K562 (cell line): ENCODE data around the gene EMID1. TPM values are rescaled to one million over a fixed set of nuclear protein-coding genes. Genes with fewer than 3 reads are reported as not detected.

Experiments
- ADNP ChIP-seq: fragments of 200-800 bp; sonication (Bioruptor generic); IDR thresholded peaks from 2 replicates; pipeline ENCODE4 v1.6.1; 2016; ENCODE audit warnings: missing genetic modification characterization, missing compliant biosample characterization
- ARID4B ChIP-seq: sonication (generic); formaldehyde crosslinking; IDR thresholded peaks from 2 replicates; pipeline ENCODE4 v1.8.0; 2022; ENCODE audit warnings: mild to moderate bottlenecking, missing genetic modification reagents
- BCL6 ChIP-seq: fragments of 250-450 bp; sonication (Bioruptor Pico); IDR thresholded peaks from 2 replicates; pipeline ENCODE4 v1.4.0; 2020
- E2F4 ChIP-seq: sonication (generic); formaldehyde crosslinking; IDR thresholded peaks from 2 replicates; pipeline ENCODE4 v1.8.0; 2022; ENCODE audit warnings: mild to moderate bottlenecking, low read depth, missing genetic modification reagents
- FOXO4 ChIP-seq: fragments of 450-650 bp; formaldehyde crosslinking; IDR thresholded peaks from 2 replicates; pipeline ENCODE4 v1.4.0; 2020; ENCODE audit warnings: mild to moderate bottlenecking, moderate library complexity
- MYC ChIP-seq, 2 experiments: fragments of 250-450 bp in 1 of 2; sonication (Bioruptor Pico) in 1 of 2; IDR thresholded peaks; 2 replicates each; pipeline versions ENCODE4 v1.5.1 to v1.6.1; 2012 to 2021; ENCODE audit warnings: low read depth in 2 of 2, borderline replicate concordance in 1 of 2, improper control_type of control experiment in 1 of 2, low read length in 1 of 2, mild to moderate bottlenecking in 1 of 2, moderate library complexity in 1 of 2
- PURB ChIP-seq: sonication (generic); formaldehyde crosslinking; IDR thresholded peaks from 2 replicates; pipeline ENCODE4 v1.9.0; 2021; ENCODE audit warnings: low read depth, mild to moderate bottlenecking, missing genetic modification reagents
- SMAD4 ChIP-seq: fragments of 250-450 bp; sonication (Bioruptor Pico); conservative IDR thresholded peaks from 2 replicates; pipeline ENCODE4 v1.8.0; 2021; ENCODE audit warnings: inconsistent platforms, mild to moderate bottlenecking, moderate library complexity
- TAF1 ChIP-seq: IDR thresholded peaks from 2 replicates; pipeline ENCODE4 v1.6.1; 2011; ENCODE audit warnings: mild to moderate bottlenecking, low read length, moderate library complexity; ENCODE audit not compliant: insufficient read depth, control insufficient read depth, severe bottlenecking; ENCODE audit errors: extremely low read depth
- TEAD1 ChIP-seq, 2 experiments: fragments of 450-650 bp in 1 of 2; sonication (generic) in 1 of 2; formaldehyde crosslinking; IDR thresholded peaks; 2 replicates each; pipeline versions ENCODE4 v1.4.0 to v1.8.0; 2020 to 2022; ENCODE audit warnings: mild to moderate bottlenecking in 2 of 2, missing genetic modification reagents in 1 of 2
- TOE1 ChIP-seq, 2 experiments: fragments of 450-650 bp in 1 of 2; sonication (generic) in 1 of 2; formaldehyde crosslinking in 1 of 2; IDR thresholded peaks; 2 replicates each; pipeline versions ENCODE4 v1.7.1 to v1.8.0; 2016 to 2022; ENCODE audit warnings: borderline replicate concordance in 2 of 2, mild to moderate bottlenecking in 2 of 2, antibody characterized with exemption in 1 of 2, inconsistent platforms in 1 of 2, low read depth in 1 of 2, missing genetic modification reagents in 1 of 2, moderate library complexity in 1 of 2
- ZNF133 ChIP-seq: fragments of 250-450 bp; sonication (Bioruptor Pico); IDR thresholded peaks from 2 replicates; pipeline ENCODE4 v1.4.0; 2020; ENCODE audit warnings: mild to moderate bottlenecking
- ZNF143 ChIP-seq: sonication (generic); formaldehyde crosslinking; IDR thresholded peaks from 2 replicates; pipeline ENCODE4 v1.9.0; 2022; ENCODE audit warnings: mild to moderate bottlenecking, missing genetic modification reagents
- ZNF347 ChIP-seq: fragments of 450-650 bp; formaldehyde crosslinking; IDR thresholded peaks from 2 replicates; pipeline ENCODE4 v1.4.0; 2020; ENCODE audit warnings: low read depth, mild to moderate bottlenecking, moderate library complexity
- ZNF639 ChIP-seq, 2 experiments: fragments of 200-800 bp in 1 of 2; sonication (Bioruptor generic) in 1 of 2; sonication (generic) in 1 of 2; formaldehyde crosslinking in 1 of 2; IDR thresholded peaks in 1 of 2; conservative IDR thresholded peaks in 1 of 2; 2 replicates each; pipeline versions ENCODE4 v1.5.0 to v1.6.1; 2016 to 2020; ENCODE audit warnings: missing compliant biosample characterization in 1 of 2, missing genetic modification characterization in 1 of 2, missing genetic modification reagents in 1 of 2
- polyA plus RNA-seq, 8 experiments: library from polyadenylated mRNA; depleted of rRNA in 4 of 8; stranded (reverse) in 5 of 8; unstranded in 3 of 8; fragments of >200 nt; fragmentation: Nextera tagmentation in 2 of 8; fragmentation: Illumina TruSeq in 1 of 8; extraction: Ambion mirVana in 2 of 8; extraction: Trizol in 1 of 8; gene quantifications; 2 replicates each; pipeline versions ENCODE4 v1.2.1 to v1.2.3, GENCODE V29; 2011 to 2014; ENCODE audit warnings: inconsistent platforms in 1 of 8, missing spikeins in 1 of 8
- total RNA-seq, 7 experiments: library from RNA; depleted of rRNA in 6 of 7; stranded (reverse); fragments of >200 nt in 6 of 7; fragmentation: Illumina TruSeq in 2 of 7; extraction: Trizol in 2 of 7; gene quantifications; 2 replicates each; pipeline versions ENCODE4 v1.2.1 to v1.2.3, GENCODE V29; 2011 to 2021; ENCODE audit warnings: low replicate concordance in 1 of 7

The EMID1 gene
- total and polyA plus RNA-seq, 9 of the 15 experiments (the other 6 are each of a cell fraction or from before 2014, with no cell fraction given): 0.15 to 7.2 (median 2.7) TPM

GRCh38 chr22:29306835-29307595 lies 101.3 kb downstream of the EMID1 start (continued):
- TF ChIP-seq ARID4B (CRISPR knock-in tag) (no peak), ADNP (tag) (peak; percentile 90), TEAD1 (CRISPR knock-in tag; IDR thresholded peaks at IDR 0.05) (peak in 1 of 2 experiments; percentile 94; a peak in 2 of 4 replicates), E2F4 (CRISPR knock-in tag) (no peak), ZNF143 (CRISPR knock-in tag) (no peak), ZNF347 (CRISPR knock-in tag) (no peak), ZNF133 (CRISPR knock-in tag) (no peak), BCL6 (CRISPR knock-in tag) (no peak), PURB (CRISPR knock-in tag) (no peak), ZNF639 (CRISPR knock-in tag; conservative IDR thresholded peaks at IDR 0.05 in 1 of 2, IDR thresholded peaks at IDR 0.05 in 1 of 2) (0 out of 4 replicates have a peak, but pooled peaks of 1 of the 2 experiments have one; percentile 31), FOXO4 (CRISPR knock-in tag) (no peak), TOE1 (IDR thresholded peaks at IDR 0.05; ENCODE audit: borderline replicate concordance) (0 out of 2 replicates have a peak, but pooled peaks have one; percentile 71), TOE1 (CRISPR knock-in tag; IDR thresholded peaks at IDR 0.05; ENCODE audit: borderline replicate concordance, low read depth) (no peak), MYC (IDR thresholded peaks at IDR 0.05; ENCODE audit: low read depth, low read length) (0 out of 2 replicates have a peak, but pooled peaks have one; percentile 7), MYC (CRISPR knock-in tag; IDR thresholded peaks at IDR 0.05; ENCODE audit: borderline replicate concordance, low read depth) (no peak), TAF1 (peak; percentile 7), SMAD4 (0 out of 2 replicates have a peak, but pooled peaks have one; percentile 12)
